Left ventricle myocardium superior (tissue), 1 donor: Measurements from ENCODE around the gene AAK1. TPM values are rescaled to one million over a fixed set of nuclear protein-coding genes. Genes with fewer than 3 reads are reported as not detected.
"Not testable (repeated sequence)": the region's sequence is repeated elsewhere in the genome, so short reads cannot be mapped to it uniquely, and the experiment has no call there.

Experiments
- ATAC-seq: fragments of 200-7000 bp; cut with Tn5 transposase; one replicate; pipeline ENCODE4 v1.9.1; 2020; ENCODE audit warnings: mild to moderate bottlenecking, moderate library complexity
- DNase-seq: peaks from one replicate; pipeline ENCODE4 v3.0.0-alpha.2; 2020
- intact Hi-C: fragments of 100-400 bp; cut with micrococcal nuclease; formaldehyde crosslinking; loops from one replicate; pipeline ENCODE4 v1.11.0; 2022
- total RNA-seq: library from RNA; stranded (reverse); fragmentation: NEBNext Ultra II Directional; extraction: Animal tissue kit (Norgen Biotek cat#: 25700); gene quantifications from one replicate; pipeline ENCODE4 v1.2.1, GENCODE V29; 2021
- donor health status: DM: no; HTN: yes; CAD: no; lungs with severe emphysema.

The AAK1 gene
- total RNA-seq, 1 donor from 2014 or later = 91.1 TPM

DNA sequence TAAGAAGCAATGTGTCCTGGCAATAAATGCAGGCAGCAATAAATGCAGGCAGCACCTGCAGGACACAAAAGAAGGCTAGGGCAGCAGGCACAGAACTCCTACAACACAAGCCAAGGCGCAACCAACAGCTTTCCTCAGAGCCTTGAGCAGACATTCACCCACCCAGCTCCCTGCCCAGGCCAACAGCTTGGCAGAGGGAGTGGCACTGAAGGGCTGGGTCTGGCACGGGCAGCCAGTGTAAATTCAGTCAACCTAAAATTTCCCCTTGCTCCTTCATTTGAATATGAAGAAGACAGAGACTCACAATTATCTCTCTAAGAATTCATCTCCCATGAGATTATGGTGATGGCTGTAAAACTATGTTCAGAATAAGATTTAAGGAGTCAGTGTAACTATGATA, 35.4 kb downstream of the AAK1 start:
- no peak for DNase-seq
- ATAC-seq = peak; percentile 64
- intact Hi-C loops = no loop called here

DNA sequence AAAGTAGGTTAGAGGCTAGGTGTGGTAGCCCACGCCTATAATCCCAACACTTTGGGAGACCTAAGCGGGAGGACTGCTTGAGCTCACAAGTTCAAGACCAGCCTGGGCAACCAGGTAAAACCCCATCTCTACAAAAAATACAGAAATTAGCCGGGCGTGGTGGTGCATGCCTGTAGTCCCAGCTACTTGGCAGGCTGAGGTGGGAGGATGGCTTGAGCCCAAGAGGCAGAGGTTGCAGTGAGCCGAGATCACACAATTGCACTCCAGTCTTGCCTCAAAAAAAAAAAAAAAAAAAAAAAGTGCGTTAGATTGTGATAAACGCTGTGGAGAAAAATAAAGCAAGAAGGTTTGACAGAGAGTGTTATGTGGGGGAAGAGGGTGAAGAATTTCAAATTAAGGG, 36.8 kb downstream of the AAK1 start:
- ATAC-seq = peak; percentile 41
- intact Hi-C loops = not testable (repeated sequence)
- DNase-seq = peak; percentile 40

DNA sequence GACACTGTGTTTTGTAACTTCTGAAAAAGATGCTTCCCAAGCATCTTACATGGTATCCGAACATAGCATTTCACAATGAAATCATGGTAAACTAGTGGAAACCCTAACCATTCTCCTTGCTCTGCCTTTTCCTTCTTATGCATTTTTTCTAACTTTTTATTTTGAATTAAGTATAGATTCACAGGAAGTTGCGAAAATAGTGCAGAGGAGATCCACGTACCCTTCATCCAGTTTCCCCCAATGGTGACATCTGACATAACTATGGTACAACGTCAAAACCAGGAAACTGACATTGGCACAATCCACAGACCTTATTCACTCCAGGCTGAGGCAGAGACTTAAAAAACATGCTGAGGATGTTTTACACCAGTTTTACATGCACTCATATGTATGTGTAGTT, 38.3 kb downstream of the AAK1 start:
- intact Hi-C loops = no loop called here
- no peak for DNase-seq
- no peak for ATAC-seq

DNA sequence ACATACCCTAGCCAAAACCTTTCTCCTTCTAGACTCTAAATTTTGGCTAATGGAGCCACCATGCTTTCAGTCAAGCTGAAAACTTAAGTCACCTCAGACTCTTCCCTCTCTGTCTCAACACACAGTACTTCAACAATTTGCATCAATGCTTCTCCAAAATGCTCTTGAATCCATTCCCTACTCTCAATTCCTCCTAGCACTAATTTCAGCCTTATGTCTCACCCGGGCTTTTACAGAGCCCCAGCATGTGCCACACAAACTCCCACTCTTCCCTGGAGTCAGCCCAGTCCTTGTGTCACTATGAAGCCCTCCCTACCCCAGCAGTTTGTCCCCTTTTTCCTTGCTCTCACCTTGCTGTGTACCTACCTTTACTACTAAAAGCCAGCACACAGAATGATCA, 38.7 kb downstream of the AAK1 start:
- intact Hi-C loops = no loop called here
- ATAC-seq = no peak
- no peak for DNase-seq

DNA sequence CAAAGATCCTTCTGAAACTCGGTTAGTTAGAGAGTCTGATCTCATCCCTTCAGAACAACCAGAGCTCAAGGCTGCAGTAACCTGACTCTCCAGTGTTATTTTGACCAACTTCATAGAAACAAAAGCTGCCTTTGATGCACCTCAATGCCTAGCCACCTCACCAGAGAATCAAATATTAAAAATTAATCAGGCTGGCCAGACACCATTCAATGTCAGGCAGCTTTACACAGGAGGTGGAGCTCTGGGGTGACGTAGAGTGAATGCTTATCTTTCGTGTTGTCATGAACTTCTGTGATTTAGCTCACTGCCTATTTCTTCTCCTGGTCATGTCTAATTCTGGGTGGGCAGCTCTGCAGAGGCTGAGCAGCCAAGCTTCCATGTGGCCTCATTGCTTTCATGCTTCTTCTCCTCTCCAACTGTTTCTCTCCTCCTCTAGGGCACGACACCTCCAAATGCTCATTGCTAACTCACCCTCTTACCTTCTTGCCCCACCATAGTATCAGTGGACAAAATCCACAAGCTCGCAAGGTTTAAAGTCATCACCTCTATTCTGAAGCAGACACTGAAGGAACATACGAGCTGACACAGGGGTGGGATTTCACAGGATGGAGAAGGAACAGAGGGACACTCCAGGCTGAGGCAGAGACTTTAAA, 39.4 kb downstream of the AAK1 start:
- intact Hi-C loops = no loop called here
- DNase-seq (no peak), ATAC-seq (peak; percentile 20)

DNA sequence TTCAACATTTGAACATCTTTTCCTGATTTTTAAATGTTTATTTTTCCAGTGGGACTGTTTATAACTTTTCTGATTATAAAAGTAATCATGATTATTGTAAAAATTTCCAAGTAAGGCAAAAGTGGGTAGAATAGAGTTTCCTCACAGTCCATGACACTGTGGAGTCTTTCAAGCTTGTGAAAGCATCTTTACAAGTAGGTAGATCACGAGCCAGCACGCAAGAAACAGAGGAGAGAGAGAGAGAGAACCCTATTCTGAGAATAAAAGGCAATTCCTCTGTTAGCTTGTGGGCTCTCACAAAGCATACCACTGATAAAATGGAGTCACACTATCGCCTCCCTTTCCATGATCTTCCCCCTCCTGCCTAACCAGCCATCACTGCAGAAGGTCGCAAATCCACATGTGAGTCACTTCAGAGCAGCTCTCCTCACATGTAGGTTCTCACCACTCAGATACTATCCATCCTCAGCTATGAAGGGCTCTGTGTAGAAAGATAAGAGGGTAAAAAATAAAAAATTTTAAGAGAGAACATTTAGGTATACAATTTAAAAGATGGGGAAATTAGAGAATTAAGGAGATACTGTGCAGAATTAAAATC, 40.3 kb downstream of the AAK1 start:
- ATAC-seq (no peak), DNase-seq (no peak)
- intact Hi-C loops = no loop called here

DNA sequence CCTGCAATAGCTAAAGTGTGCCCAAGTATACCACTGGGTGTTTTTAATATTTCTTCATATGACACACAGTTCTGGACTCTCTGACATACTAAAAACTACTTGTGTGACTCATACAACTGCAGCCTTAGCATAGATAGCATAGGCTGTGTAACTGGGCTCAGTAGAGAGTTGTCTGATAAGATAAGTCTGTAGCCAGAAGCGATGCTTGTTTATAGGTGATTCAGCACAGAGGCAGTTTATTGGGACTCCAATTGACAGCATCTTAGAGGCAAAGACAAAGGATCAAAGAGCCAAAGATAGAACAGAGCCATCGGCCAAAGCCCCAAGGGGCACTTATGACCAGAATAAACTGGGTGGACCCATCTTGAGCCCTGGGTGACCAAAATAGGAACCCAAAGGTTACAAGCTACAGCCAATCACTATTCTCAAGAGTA, 42.3 kb downstream of the AAK1 start:
- DNase-seq = no peak
- intact Hi-C loops = no loop called here
- peak; percentile 74 for ATAC-seq

DNA sequence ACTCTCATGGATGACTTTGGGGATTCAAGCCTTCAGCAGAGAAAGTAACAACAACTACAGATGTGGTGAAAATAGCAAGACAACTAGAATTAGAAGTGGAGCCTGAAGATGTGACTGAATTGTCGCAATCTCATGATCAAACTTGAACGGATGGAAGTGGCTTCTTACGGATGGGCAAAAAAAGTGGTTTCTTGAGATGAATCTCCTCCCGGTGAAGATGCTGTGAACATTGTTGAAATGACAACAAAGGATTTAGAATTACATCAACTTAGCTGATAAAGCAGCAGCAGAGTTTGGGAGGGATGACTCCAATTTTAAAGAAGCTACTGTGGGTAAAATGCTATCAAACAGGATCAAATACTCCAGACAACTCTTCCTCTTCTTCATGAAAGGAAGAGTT, 43.1 kb downstream of the AAK1 start:
- intact Hi-C loops = no loop called here
- DNase-seq = no peak
- ATAC-seq = no peak

DNA sequence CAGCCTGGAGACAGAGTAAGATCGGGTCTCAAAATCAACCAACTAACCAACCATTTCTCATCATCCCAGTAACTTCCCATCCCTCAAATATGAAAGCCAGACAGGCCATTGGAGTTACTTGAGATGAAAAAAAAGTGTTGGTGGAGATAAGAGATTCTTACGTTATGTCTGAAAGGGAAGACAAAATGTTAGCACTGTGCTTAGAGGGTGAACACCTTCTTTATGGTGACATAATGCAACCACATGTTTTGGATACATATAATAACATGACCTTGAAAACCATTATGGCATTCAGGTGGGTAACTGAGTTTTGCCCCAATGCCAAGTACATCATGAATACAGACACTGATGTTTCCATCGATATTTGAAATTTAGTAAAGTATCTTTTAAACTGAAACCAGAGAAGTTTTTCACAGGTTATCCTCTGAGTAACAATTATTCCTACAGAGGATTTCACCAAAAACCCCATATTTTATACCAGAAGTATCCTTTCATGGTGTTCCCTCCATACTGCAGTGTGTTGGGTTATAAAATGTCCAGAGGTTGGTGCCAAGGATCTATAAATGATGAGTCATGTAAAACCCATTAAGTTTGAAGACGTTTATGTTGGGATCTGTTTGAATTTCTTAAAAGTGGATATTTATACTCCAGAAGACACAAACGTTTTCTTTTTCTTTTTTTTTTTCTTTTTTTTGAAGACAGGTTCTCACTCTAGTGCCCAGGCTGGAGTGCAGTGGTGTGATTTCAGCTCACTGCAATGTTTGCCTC, 45.5 kb downstream of the AAK1 start:
- intact Hi-C loops = no loop called here
- no peak for ATAC-seq

DNA sequence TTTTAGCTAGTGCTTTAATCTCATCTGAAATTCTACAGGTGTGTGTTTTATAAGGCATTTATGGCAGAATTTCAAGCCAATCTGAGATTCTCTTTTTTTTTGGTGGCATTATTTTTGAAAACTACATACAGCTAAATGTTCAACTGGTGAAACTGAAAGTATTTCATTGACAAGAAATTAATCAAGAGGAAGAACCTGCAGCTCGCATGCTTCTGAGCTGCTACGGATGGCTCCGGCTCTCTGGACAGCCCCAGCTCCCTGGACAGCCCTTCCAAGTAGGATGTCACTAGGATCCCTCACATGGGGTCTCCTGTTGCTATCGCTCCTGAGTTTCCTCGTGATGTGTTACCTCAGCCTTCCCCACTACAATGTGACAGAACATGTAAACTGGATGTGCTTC, 46.4 kb downstream of the AAK1 start:
- intact Hi-C loops = no loop called here
- DNase-seq = no peak
- ATAC-seq = no peak

More for the DNA sequence above, 45.5 kb downstream of the AAK1 start:
- no peak for DNase-seq

DNA sequence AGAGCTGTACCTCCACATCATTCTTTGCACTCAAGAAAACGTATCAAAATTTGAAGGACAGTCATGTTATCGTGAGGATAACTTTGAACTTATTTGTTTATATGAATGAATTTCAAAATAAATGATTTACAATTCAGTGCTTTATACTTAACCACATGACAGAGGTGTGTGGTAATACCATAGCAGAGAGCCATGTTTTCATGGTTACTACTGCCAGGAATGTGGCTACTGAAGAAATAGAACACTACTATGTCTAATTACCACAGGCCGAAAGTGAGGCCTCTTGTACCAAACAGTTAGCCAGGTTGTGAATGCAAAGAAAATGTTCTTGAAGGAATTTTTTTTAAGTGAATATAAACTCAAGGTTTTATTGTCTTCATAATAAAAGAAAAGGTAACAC, 49.2 kb downstream of the AAK1 start:
- ATAC-seq = no peak
- no peak for DNase-seq
- intact Hi-C loops = no loop called here

DNA sequence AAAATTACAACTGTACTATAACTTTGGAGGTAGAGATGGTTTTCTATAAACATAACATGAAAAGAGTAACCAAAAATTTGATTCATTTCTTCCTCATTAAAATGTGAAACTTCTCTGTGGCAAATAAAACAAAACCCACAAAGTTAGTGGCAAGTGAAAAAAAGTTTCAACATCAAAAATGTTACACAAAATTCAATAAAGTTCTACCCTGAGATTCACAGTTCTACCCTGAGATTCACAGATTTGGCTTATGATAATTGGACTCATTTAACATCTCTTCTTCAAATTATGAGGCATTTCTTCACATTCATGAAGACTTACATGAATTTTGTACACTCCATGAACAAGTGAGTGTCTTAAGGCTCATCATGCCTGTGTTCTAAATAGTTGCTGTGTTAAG, 51.0 kb downstream of the AAK1 start:
- intact Hi-C loops = no loop called here
- DNase-seq (no peak), ATAC-seq (no peak)

DNA sequence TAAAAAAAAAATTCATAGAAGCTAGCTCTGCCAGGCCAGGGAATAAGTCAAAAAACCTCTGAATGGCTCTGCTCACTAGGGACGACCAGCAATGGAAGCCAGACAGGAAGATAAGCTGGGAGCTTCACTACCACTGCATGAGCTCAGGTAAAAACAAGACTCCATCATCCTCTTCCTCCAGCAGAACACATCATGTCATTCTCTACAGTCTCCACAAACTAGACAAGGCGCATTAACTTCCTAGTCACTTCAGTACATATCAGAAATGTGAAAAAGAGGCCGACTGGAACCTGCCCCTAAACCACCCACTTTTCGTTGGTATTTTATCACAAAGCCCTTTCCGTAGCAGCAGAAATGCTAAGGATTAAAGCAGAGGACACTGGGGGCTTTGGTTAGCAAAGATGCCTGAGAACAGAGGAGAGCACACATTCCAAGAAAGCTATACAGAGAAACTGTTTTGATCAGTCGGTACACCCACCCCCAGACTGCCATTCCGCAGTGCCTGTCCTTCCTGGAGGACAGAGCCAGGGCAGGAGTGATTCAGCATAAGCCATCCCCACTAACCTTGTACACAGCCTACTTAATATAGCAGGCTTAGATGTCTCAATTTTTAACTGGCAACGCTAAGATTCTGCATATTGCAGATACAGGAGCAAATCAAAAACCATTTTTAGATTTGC, 53.4 kb downstream of the AAK1 start:
- DNase-seq = no peak

DNA sequence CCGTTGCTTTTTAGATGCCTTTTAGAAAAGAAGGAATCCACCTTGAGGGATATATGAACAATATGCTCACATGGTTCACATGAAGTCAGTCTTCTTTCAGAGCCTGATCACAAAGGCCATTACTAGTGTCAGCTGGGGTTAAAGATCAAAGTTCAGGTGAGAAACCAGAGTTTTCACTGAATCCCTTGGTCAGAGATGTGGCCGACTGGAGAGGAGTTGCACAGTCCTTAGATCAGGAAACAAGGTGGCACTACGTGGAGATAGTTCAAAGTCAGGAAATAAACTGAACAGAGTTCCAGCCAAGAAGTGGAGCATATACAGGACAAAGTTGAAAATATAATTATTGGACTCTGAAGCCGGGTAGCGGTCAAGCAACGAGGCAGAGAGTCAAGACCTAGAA, 54.6 kb downstream of the AAK1 start:
- DNase-seq = no peak
- intact Hi-C loops = no loop called here
- ATAC-seq = no peak

More for the DNA sequence above, 53.4 kb downstream of the AAK1 start:
- intact Hi-C loops = no loop called here
- peak; percentile 86 for ATAC-seq

DNA sequence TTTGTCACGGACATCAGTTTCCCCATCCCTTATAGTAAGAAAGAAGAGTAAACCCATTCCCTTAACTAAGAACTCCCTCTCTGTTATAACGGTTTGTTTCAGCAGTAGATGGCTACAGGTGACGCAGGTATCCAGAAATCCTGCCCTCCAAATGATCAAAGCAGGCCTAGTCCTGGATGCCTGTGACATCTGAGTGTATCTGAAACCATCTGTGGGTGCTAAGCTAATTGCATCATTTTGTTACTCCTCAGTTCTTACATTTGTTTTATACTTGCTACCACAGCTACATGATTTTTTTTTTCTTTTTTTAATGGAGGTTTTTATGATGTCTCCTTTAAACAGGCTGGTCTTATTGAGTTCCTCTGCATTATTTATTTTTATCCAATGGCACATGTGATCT, 55.1 kb downstream of the AAK1 start:
- intact Hi-C loops = no loop called here
- ATAC-seq (no peak), DNase-seq (no peak)

DNA sequence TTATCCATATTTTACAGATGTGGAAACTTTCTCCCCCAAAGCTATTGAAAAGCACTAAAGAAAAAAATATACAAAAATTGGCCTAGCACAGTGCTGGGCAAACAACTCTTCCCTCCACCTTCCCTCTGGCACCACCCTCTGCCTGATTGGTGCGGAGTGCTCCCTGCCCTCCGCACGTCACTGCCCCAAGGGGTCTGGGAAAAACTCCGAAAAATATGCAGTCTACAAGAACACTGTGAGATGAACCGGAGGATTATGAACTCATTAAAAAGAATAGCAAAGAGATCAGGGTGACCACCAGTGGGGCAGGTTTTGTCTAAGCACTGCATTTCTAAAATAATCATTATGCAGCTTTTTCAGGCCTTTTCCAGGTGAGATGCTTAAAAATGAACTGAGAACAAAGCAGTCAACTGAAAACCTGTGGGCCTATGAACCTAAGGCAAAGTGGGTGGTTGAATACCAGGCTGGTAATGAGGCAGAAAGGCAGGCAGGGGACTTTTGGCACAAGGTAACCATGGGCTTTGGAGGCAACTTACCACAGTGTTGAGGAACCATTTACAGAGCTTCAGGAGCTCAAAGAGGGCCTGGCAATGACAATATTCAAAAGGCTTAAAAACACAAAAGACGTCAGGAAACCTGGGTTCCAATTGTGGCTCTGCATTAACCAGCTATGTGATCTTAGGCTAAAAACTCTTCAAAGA, 57.5 kb downstream of the AAK1 start:
- ATAC-seq (no peak), DNase-seq (no peak)
- intact Hi-C loops = no loop called here

DNA sequence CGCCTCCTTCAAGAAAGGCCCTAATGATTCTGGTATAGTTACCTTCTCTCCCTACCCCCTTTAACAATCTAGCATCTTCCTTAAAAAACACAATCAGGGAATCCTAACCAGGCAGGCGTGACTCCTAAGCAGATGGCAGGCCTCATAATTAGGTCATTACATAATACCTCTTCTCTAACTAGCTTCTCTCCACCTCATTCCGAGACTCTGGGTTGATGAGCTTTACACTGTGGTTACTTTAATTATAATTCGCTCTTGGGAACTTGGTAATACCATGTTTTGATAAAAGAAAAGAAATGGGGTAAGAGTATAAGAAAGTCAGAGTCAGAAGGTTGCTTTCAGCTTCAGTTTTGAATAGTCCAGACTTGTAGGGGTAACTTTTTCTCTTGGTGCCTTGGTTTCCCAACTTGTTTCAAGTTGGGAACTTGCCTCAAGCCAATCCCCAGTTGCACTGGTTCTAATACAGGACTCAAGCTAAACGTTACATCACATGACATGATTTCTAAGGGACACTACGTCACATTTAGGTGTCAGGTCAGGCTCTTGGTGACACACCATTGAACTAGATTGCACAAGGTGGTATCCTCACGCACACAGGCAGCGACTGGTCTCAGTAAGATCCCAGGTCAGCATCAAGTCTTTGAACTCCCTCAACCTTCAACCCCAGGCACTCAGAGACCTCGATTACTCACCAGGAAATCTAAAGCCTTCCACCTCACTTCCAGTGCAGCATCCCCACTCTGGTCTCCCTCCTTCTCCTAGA, 59.2 kb downstream of the AAK1 start:
- ATAC-seq (no peak), DNase-seq (no peak)
- intact Hi-C loops = no loop called here

DNA sequence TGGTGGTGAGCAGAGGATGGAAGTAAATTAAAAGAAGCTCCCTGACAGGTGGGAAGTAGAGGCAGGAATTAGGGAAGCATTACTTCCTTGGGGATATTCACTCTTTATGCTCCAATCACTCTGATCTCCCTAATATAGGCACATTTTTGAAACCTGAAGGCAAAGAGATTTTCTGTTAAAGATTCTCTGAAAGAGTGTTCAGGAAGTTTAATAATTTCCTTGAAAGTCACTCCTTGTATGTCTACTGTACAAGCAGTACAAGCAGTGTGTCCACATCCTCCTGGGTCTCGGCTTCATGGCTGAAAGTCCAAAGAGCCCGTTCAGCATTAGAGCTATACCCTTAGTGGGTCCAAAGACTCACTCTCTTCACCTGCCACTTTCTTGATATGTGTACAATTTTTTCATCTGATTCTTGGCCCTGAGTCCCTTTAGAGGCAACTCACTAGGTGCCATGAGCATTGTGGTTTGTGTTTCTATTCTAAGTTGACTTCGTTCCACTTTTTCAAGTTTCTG, 60.2 kb downstream of the AAK1 start:
- DNase-seq (no peak), ATAC-seq (no peak)
- intact Hi-C loops = no loop called here
